Cardiac fibroblast (primary cell): Measurements from ENCODE around the gene UPP2.
A peak's percentile ranks its signal among the peaks of the same experiment; 100 is the strongest.

Experiments
- DNase-seq, 2 donors: peaks; one replicate each; pipeline versions ENCODE4 v3.0.0 to v3.0.0-alpha.2; 2010; ENCODE audit warnings: low read depth in 2 of 2
- H3K4me3 ChIP-seq, 2 donors: replicated peaks in 1 of 2; 1 replicate in 1 of 2; 2 replicates in 1 of 2; pipeline ENCODE4 v1.5.1; 2011; ENCODE audit warnings: low read depth in 2 of 2, low read length in 2 of 2, mild to moderate bottlenecking in 2 of 2, moderate library complexity in 1 of 2
- CTCF ChIP-seq: IDR thresholded peaks from one replicate; pipeline ENCODE4 v1.5.1; 2011; ENCODE audit warnings: low read depth, mild to moderate bottlenecking, low read length, inconsistent platforms

The UPP2 gene

DNA sequence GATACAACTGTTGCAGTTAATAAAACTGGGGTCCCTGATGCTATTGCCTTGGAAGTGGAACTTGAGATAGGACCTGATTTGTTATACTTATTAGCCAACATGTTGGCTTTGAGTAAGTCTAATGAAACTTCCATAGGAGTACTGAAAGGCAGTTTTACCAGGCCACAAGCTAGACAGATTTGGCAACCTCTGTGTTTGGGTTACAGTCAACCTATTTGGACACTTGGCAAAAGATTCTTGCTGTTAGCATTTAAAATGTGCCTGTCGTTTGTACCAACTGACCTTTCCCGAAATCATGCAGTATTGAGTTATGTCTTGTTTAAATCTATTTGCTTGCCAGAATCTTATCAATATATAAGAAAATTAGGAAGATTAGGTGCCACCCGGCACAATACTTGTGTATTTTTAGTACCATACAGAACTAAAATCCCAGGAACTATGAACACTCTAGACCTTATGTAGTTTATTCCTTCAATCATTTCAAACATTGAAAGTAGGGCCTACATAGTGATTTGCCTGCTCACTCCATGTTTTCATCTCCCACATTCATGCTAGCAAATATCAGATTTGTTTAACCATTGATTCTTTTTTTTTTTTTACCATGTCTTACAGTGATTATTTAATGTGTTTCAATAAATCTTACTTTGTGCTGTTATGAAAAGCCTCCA lies 35.5 kb upstream of the UPP2 start:
- no peak overlapping the region for H3K4me3 ChIP-seq
- no peak for DNase-seq
- no peak for TF ChIP-seq CTCF

DNA sequence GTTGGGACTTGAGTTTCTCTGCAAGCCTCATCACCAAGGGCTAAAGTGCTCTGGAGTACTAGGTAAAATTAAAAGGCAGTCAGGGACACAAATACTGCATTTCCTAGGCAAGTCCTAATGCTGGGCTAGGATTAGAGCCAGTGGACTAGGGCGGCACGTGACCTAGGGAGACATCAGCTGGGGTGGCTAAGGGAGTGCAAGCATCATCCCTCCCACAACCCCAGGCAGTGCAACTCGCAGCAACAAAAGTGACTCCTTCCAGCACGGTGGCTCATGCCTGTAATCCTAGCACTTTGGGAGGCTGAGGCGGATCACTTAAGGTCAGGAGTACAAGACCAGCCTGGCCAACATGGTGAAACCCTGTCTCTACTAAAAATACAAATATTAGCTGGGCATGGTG lies 30.7 kb upstream of the UPP2 start:
- no peak for TF ChIP-seq CTCF
- H3K4me3 ChIP-seq: no peak overlapping the region
- no peak for DNase-seq

DNA sequence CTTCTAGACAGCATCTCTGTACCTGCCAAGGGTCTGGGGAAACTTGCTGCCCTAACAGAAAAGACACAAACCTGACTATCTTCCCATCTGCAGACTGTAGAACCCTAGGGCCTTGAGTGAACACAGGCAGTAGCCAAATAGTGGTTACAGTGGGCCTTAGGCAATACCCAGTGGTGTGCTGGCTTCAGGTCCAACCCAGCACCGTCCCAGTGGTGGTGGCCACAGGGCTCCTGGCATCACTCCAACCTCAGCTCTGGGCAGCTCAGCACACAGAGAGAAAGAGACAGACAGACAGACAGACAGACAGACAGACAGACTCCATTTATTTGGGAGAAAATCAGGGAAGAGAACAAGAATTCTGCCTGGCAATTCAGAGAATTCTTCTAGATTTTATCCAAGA lies 29.3 kb upstream of the UPP2 start:
- DNase-seq: no peak
- TF ChIP-seq CTCF: no peak
- H3K4me3 ChIP-seq: no peak overlapping the region

- DNase-seq: peak in 1 of 2 donors; percentile 39
- H3K4me3 ChIP-seq: no peak overlapping the region
- TF ChIP-seq CTCF: no peak
Observed at GRCh38 chr2:158079672-158080071, 22.0 kb upstream of the UPP2 start.

DNA sequence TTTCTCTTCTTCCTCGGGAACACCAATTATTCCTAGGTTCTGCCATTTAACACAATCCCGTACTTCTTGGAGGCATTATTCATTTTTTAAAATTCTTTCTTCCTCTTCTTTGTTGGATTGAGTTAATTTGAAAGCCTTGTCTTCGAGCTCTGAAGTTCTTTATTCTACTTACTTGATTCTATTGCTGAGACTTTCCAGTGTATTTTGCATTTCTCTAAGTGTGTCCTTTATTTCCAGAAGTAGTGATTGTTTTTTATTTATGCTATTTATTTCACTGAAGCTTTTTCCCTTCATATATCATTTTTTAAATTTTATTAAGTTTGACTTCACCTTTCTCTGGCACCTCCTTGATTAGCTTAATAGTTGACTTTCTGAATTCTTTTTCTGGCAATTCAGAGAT lies 13.6 kb upstream of the UPP2 start:
- no peak overlapping the region for H3K4me3 ChIP-seq
- no peak for TF ChIP-seq CTCF
- DNase-seq: no peak

DNA sequence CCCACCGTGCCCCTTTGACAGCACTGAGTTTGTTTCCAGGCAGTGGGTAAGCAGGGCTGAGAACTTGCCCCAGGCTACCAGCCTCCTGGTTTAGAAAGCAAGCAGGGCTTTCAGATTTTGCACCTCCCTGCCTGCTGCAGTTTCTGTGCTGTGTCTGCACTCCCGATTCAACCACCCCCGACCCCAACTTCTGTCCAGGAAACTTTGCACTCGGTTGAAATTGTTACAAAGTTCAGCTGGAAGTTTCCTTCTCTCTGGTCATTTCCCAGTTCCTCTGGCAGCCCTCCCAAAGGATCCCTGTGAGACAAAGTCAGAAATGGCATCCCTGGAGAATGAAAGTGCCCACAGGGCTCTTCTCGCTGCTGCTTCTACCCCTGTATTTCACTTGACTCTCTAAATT lies 12.4 kb upstream of the UPP2 start:
- H3K4me3 ChIP-seq: no peak overlapping the region
- no peak for DNase-seq

More for the DNA sequence above, 12.4 kb upstream of the UPP2 start:
- no peak for TF ChIP-seq CTCF
